HG02588 (cell line): Measurements from ENCODE around the gene AATK.
"Not testable (repeated sequence)": the region's sequence is repeated elsewhere in the genome, so short reads cannot be mapped to it uniquely, and the experiment has no call there.

Experiments
- ATAC-seq: cut with Tn5 transposase; IDR thresholded peaks from one replicate; pipeline ENCODE4 v1.9.1; 2021; ENCODE audit warnings: mild to moderate bottlenecking, moderate library complexity; ENCODE audit not compliant: unreplicated experiment

The AATK gene

GRCh38 chr17:81080019-81080418 is 86.0 kb downstream of the AATK start:
- no peak for ATAC-seq

DNA sequence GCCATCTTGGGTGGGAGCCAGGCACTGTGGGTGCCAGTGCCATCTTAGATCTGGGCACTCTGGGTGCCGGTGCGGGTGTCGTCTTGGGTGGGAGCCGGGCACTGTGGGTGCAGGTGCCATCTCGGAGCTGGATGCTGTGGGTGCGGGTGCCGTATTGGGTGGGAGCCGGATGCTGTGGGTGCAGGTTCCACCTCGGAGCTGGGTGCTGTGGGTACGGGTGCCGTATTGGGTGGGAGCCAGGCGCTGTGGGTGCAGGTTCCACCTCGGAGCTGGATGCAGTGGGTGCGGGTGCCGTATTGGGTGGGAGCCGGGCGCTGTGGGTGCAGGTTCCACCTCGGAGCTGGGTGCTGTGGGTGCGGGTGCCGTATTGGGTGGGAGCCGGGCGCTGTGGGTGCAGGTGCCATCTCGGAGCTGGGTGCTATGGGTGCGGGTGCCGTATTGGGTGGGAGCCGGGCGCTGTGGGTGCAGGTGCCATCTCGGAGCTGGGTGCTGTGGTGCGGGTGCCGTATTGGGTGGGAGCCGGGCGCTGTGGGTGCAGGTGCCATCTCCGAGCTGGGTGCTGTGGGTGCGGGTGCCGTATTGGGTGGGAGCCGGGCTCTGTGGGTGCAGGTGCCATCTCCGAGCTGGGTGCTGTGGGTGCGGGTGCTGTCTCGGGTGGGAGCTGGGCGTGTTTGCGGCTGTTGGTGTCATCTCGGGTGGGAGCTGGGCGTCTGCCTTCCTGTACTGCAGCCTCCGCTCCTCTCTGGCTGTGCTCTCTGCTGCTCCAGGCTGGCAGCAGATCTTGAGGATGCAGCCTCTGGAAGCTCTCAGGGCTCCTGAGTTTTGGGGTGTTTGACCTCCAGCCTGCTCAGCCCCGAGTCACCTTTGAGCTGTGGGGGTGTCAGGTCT is 87.8 kb downstream of the AATK start:
- not testable (repeated sequence) for ATAC-seq

GRCh38 chr17:81076141-81076679 is 89.8 kb downstream of the AATK start:
- no peak for ATAC-seq

DNA sequence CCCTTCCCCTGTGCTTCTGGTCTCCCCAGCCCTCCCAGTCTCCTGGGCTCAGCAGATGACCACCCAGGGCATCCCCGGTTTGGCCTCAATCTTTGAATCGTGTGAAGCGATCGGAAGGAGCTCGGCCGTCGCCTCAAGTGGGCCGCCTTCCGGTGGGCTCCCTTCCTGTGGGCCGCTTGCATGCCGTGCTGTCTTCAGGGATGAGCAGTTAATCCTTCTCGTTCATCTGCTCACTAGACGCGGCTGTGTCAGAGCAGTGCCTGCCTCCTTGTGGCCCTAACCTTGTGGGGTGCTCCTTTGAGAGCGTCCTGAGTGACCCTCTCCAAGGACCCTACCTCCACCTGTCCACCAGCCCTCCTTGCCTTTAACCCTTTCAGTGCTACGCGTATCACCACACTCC is 90.7 kb downstream of the AATK start:
- ATAC-seq: no peak

DNA sequence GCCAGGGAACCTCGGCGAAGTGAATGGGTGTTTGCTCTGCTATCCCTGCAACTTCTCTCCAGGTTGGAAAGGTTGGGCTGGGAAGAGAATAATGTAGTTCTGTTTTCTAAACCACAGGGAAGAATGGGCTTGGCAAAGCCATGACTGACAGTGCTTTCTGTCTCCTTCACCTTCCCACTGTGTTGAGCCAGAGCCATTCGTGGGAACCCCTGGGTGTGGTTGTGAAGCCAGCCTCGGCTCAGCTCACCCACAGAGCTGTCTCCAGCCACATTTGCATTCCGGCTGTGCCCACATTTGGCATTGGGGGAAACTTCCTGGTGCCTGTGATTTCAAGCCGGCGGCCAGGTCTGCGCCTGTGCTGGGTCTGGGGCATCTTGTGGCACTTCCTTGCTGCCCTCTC is 91.1 kb downstream of the AATK start:
- no peak for ATAC-seq

DNA sequence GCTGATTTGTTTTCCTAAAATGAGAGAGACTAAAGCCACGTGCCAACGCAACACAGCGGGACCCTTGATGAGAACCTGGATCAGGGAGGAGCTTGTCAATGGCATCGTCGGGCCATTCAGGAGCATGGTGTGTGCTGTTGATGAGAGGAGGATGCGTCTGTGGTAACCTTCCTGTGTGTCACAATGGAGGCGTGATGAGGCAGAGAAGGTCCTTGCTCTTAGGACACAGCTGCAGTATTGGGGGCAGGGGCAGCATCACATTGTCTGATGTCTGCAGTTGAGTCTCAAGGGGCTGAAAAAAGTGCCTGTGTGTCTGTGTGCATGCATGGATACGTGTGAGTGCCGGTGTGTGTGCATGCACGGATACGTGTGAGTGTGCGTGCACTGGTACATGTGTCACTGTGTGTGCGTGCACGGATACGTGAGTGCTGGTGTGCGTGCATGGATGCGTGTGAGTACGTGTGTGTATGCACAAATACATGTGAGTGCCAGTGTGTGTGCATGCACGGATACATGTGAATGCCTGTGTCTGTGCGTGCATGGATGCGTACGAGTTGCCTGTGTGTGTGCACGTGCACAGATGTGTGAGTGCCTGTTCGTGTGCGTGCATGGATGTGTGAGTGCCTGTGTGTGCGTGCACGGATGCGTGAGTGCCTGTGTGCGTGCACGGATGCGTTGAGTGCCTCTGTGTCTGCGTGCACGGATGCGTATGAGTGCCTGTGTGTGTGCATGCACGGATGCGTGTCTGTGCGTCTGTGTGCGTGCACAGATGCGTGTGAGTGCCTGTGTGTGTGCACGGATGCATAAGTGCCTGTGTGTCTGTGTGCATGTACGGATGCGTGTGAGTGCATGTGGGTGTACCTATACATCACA is 91.8 kb downstream of the AATK start:
- no peak for ATAC-seq

- no peak for ATAC-seq
Observed at GRCh38 chr17:81071761-81072741, 94.0 kb downstream of the AATK start.

- no peak for ATAC-seq
Observed at GRCh38 chr17:81070541-81071246, 95.3 kb downstream of the AATK start.

DNA sequence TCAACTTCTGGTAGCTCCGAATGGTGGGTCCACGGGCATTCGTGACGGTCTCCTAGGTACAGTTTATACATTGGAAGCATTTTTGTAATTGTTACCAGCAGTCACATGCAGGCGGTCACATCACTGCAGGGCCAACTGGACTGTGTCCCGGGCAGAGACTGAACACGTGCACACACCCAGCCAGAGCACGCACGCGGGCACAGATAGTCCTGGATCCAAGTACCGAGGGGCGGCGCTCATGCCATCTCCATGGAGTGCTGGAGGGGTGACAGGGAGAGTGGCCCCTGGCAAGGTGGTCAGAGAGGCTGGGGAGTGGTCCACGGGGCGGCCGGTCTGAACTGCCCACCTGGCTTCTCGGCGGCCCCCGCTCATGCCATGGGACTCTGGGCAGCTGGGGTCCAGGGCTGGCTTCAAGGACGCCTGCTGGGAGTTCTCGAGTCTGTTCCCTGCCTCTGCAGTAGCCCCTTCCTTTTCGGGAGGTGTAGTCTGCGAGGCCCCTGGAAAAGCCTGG is 96.8 kb downstream of the AATK start:
- no peak for ATAC-seq

DNA sequence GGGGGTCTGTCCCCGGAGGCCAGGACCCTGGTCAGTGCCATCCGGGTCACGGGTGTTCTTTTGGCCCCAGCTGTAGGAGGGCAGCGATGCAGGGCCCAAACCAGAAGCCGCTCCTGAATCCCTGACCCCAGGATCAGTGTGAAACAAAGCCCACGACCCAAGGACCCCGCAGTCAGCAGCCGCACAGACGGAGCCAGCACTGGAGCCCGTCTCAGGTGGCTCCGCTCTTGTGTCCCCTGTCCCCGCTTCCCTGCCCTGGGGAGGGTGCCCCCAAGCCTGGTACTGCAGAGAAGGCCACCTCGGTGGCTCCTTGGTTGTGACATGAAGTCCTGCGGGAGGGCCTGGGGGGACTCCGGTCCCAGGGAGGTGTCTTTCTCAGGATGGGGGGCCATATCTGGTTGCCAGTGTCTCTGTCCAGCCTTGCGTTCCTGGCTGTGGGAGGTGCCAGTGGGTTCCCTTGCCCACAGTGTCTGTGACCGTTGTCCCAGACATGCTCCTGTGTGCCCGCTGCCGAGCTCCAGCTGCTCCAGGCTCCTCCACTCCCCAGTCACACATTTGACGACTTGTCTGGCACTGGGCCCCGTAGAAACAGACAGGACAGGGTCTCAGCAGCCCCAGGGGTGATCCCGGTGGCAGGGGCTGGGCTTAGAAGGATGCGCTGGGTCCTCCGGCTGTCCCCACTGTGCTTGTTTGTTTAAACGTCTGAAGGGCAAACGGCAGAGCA is 97.4 kb downstream of the AATK start:
- no peak for ATAC-seq

- no peak for ATAC-seq
Observed at GRCh38 chr17:81067391-81067811, 98.6 kb downstream of the AATK start.
